Measurements from ENCODE around the gene ALG9. TPM values are rescaled to one million over a fixed set of nuclear protein-coding genes. Genes with fewer than 3 reads are reported as not detected.
A peak's percentile ranks its signal among the peaks of the same experiment; 100 is the strongest.
"Not testable (repeated sequence)": the region's sequence is repeated elsewhere in the genome, so short reads cannot be mapped to it uniquely, and the experiment has no call there.

ALG9 gene
- total RNA-seq, 2 donors from 2014 or later = 24.9 to 26.5 TPM

DNA sequence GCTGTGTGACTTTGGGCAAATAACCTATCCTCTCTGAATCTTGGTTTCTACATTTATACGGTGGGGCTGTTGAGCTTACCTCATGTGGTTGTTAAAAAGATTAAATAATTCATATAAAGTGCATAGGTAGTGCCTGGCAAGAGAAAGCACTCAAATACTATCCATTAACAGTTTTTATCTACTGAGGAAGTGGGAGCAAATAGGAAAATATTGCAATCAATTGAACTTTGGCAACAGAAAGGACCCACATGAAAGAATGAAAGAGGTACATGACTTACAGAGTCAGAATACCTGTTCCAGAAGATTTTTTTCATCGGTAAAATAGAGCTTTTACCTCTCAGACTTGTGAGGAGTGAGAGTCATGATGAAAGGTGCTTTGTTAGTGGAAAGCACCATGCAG is 98.8 kb downstream of the ALG9 start:
- no peaks in the 10 kb centered on the region for H3K4me1 ChIP-seq (replicated peaks)
- H3K36me3 ChIP-seq = no peaks in the 10 kb centered on the region
- no peaks in the 10 kb centered on the region for H3K27me3 ChIP-seq (replicated peaks; ENCODE audit: insufficient read depth)
- intact Hi-C loops (cut with DNase I) = no loop called here
- no peak for DNase-seq (ENCODE audit: low spot score)
- no peak overlapping the region for H3K27ac ChIP-seq
- WGBS = 85% methylated on average over 2 of the region's 2 CpGs
- TF ChIP-seq, protein P1, sequence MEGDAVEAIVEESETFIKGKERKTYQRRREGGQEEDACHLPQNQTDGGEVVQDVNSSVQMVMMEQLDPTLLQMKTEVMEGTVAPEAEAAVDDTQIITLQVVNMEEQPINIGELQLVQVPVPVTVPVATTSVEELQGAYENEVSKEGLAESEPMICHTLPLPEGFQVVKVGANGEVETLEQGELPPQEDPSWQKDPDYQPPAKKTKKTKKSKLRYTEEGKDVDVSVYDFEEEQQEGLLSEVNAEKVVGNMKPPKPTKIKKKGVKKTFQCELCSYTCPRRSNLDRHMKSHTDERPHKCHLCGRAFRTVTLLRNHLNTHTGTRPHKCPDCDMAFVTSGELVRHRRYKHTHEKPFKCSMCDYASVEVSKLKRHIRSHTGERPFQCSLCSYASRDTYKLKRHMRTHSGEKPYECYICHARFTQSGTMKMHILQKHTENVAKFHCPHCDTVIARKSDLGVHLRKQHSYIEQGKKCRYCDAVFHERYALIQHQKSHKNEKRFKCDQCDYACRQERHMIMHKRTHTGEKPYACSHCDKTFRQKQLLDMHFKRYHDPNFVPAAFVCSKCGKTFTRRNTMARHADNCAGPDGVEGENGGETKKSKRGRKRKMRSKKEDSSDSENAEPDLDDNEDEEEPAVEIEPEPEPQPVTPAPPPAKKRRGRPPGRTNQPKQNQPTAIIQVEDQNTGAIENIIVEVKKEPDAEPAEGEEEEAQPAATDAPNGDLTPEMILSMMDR (IDR thresholded peaks at IDR 0.05) = no peak
- TF ChIP-seq POLR2AphosphoS5 (IDR thresholded peaks at IDR 0.05) = no peak
- no peak for TF ChIP-seq POLR2A (IDR thresholded peaks at IDR 0.05)
- no peak overlapping the region for H3K4me3 ChIP-seq
- H3K9me3 ChIP-seq = no peaks in the 10 kb centered on the region

DNA sequence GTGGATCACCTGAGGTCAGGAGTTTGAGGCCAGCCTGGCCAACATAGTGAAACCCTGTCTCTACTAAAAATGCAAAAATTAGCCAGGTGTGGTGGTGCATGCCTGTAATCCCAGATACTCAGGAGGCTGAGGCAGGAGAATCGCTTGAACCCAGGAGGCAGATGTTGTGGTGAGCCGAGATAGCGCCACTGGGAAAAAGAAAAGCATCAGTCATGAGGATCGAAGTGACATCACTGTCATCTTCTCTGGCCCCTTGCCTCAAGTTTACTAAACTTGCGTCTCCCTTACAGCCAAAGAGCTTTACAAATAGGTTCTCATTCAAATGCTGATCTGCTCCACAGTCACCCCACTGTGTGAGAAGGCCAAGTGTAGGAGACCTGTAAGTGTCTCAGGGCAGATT is 100.2 kb downstream of the ALG9 start:
- H3K36me3 ChIP-seq; DNase-seq (ENCODE audit: low spot score); H3K27me3 ChIP-seq (replicated peaks; ENCODE audit: insufficient read depth); H3K4me3 ChIP-seq; H3K9me3 ChIP-seq; intact Hi-C loops (cut with DNase I); H3K4me1 ChIP-seq (replicated peaks); H3K27ac ChIP-seq: not testable (repeated sequence)
- WGBS = 97% methylated on average over 5 of the region's 5 CpGs

DNA sequence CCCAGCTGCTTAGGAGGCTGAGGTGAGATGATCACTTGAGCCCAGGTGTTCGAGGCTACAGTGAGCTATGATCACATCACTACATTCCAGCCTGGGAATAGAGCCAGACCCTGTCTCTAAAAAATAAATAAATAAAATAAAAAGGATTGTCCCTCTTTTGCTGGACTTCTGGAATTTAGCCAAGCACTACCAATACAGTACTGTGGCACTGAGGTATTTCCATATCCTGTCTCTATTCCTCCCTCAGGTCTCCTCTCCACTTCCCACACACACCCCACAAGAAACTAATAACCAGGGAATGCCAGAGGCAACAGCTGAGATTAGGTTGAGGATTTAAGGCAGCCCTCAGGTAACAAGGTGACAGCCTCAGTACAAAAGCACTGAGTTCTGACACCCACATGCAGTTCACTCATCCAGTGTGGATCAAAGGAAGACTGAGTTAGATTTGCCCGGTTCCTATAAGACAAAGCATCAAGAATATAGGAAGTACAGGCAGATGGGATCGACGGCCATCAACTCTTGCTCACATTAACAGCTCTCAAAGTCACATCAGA is 100.7 kb downstream of the ALG9 start:
- 70% methylated on average over 4 of the region's 4 CpGs for WGBS
- Histone ChIP-seq H3K4me3 (no peak overlapping the region), H3K27me3 (replicated peaks; ENCODE audit: insufficient read depth) (no peaks in the 10 kb centered on the region), H3K27ac (no peak overlapping the region), H3K36me3 (no peaks in the 10 kb centered on the region), H3K9me3 (no peaks in the 10 kb centered on the region), H3K4me1 (replicated peaks) (no peaks in the 10 kb centered on the region)
- DNase-seq (ENCODE audit: low spot score) = no peak
- intact Hi-C loops (cut with DNase I) = no loop called here
- TF ChIP-seq POLR2A (IDR thresholded peaks at IDR 0.05) = no peak

DNA sequence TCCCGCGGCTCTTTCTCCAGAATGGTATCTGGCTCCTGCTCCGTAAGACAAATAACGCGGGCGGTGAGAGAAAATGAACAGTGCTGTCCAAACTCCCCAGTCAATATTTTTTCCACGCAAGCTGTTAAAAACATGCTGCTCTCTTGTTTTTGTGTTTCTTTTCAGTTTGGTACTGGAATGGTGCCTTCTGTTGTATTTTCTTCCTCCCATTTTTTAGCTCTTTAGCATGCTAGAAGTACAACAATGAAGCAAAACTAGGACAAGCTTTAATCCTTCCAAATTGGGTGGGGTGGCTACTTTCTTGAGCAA is 104.6 kb downstream of the ALG9 start:
- Histone ChIP-seq H3K4me3 (peak overlapping the region; percentile 64 to 91), H3K27ac (peak overlapping the region; percentile 87 to 93), H3K36me3 (no peaks in the 10 kb centered on the region), H3K4me1 (replicated peaks) (no peaks in the 10 kb centered on the region), H3K27me3 (replicated peaks; ENCODE audit: insufficient read depth) (no peaks in the 10 kb centered on the region), H3K9me3 (no peaks in the 10 kb centered on the region)
- no peak for DNase-seq (ENCODE audit: low spot score)
- TF ChIP-seq, protein P1 (IDR thresholded peaks at IDR 0.05) = no peak
- TF ChIP-seq POLR2A (IDR thresholded peaks at IDR 0.05) (no peak), POLR2AphosphoS5 (IDR thresholded peaks at IDR 0.05) (no peak)
- intact Hi-C loops (cut with DNase I) = loop anchor here (2.0 to 5.0 kb wide), 2 partner anchors 76 to 164 kb away; partner anchors contain the start of gene SIK2
- 3% methylated on average over 7 of the region's 7 CpGs for WGBS

DNA sequence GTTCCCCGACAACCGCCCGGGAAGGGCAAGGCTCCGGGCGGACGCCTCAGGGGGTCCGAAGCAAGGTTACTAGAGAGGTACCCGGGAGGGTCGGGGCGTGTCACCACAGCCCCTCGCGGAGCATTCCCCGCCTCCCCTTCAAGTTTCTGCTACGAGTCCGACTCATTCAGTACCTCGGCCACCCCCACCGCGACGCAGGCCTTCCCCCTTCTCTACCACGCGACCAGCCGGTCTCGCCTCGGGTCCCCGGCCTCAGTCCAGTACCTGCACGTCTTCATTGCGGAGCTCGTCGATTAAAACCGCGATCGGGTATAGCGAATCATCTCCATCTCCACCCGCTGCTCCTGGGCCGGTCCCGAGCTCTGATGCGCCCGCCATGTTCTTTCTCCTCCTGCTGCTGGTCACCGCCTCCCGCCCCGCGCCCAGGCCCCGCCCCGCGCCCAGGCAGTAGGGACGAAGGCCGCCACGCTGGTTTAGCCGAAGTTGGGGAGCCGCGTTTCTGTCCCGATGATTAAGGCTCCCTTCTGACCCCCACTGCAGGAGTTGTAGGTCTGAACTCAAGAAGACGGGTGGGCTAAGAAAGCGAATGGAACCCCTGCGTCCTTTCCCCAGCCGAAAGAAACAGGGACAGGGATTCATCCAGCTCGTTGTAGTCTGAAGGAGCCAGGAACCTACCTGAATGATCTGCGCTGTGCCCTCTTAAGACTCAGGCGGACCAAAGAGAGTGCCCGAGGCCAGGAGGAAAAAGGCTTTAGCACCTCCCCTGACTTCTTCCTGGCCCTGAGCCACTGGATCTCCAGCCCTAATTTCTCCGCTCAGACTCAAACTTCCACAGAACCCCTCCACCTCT is 105.2 kb downstream of the ALG9 start, which contains the start of gene PPP2R1B:
PPP2R1B (minus strand) TSS at position 406 of the 850 bp plus-strand sequence; CDS start at position 378, 28 bp downstream.
- peak; percentile 67 for TF ChIP-seq POLR2A (IDR thresholded peaks at IDR 0.05)
- peak; percentile 63 for TF ChIP-seq POLR2AphosphoS5 (IDR thresholded peaks at IDR 0.05)
- TF ChIP-seq, protein P1 (IDR thresholded peaks at IDR 0.05) = no peak
- DNase-seq (ENCODE audit: low spot score) = peak; percentile 82
- H3K4me3 ChIP-seq = peak within 1 kb of the TSS; percentile 64 to 91
- intact Hi-C loops (cut with DNase I) = loop anchor here (2.0 to 5.0 kb wide), 2 partner anchors 76 to 163 kb away; partner anchors contain the start of gene SIK2
- WGBS = under 1% methylated on average over 55 of the region's 61 CpGs
- no peaks in the 10 kb centered on the region for H3K36me3 ChIP-seq
- no peaks in the 10 kb centered on the region for H3K9me3 ChIP-seq
- H3K4me1 ChIP-seq (replicated peaks) = no peaks in the 10 kb centered on the region
- no peaks in the 10 kb centered on the region for H3K27me3 ChIP-seq (replicated peaks; ENCODE audit: insufficient read depth)
- peak within 1 kb of the TSS; percentile 87 to 93 for H3K27ac ChIP-seq
